Measurements from ENCODE around the gene DUSP1.
"Not testable (repeated sequence)": the region's sequence is repeated elsewhere in the genome, so short reads cannot be mapped to it uniquely, and the experiment has no call there.

Gene DUSP1

GRCh38 chr5:172770675-172771438 lies at the start of gene DUSP1:
Gene DUSP1, minus strand, starts transcription at chr5:172771195. Its CDS starts 243 bp downstream, at chr5:172770952.
- peak; percentile 99 for DNase-seq (ENCODE audit: low spot score)

- DNase-seq (ENCODE audit: low spot score): peak; percentile 95
These were observed 49.2 kb upstream of the DUSP1 start for GRCh38 chr5:172820046-172820767.

- no peak for DNase-seq (ENCODE audit: low spot score)
These were observed 48.6 kb upstream of the DUSP1 start for GRCh38 chr5:172819569-172819968.

GRCh38 chr5:172818081-172818480 lies 47.1 kb upstream of the DUSP1 start:
- DNase-seq (ENCODE audit: low spot score): no peak

GRCh38 chr5:172817664-172818063 lies 46.7 kb upstream of the DUSP1 start:
- no peak for DNase-seq (ENCODE audit: low spot score)

- peak; percentile 79 for DNase-seq (ENCODE audit: low spot score)
These were observed 46.0 kb upstream of the DUSP1 start for GRCh38 chr5:172816925-172817562.

- no peak for DNase-seq (ENCODE audit: low spot score)
These were observed 44.6 kb upstream of the DUSP1 start for GRCh38 chr5:172815631-172816030.

GRCh38 chr5:172810996-172811395 lies 40.0 kb upstream of the DUSP1 start:
- DNase-seq (ENCODE audit: low spot score): not testable (repeated sequence)

- no peak for DNase-seq (ENCODE audit: low spot score)
These were observed 38.8 kb upstream of the DUSP1 start for GRCh38 chr5:172809774-172810173.

- DNase-seq (ENCODE audit: low spot score): no peak
These were observed 36.8 kb upstream of the DUSP1 start for GRCh38 chr5:172807766-172808311.

- peak; percentile 93 for DNase-seq (ENCODE audit: low spot score)
These were observed 36.1 kb upstream of the DUSP1 start for GRCh38 chr5:172806897-172807672.

- no peak for DNase-seq (ENCODE audit: low spot score)
These were observed 34.8 kb upstream of the DUSP1 start for GRCh38 chr5:172805736-172806255.

- DNase-seq (ENCODE audit: low spot score): no peak
These were observed 34.2 kb upstream of the DUSP1 start for GRCh38 chr5:172805018-172805683.

- DNase-seq (ENCODE audit: low spot score): no peak
These were observed 31.7 kb upstream of the DUSP1 start for GRCh38 chr5:172802567-172803176.

GRCh38 chr5:172802112-172802511 lies 31.1 kb upstream of the DUSP1 start:
- DNase-seq (ENCODE audit: low spot score): no peak

- peak; percentile 97 for DNase-seq (ENCODE audit: low spot score)
These were observed 30.2 kb upstream of the DUSP1 start for GRCh38 chr5:172801179-172801671.

GRCh38 chr5:172800088-172800551 lies 29.1 kb upstream of the DUSP1 start:
- peak; percentile 71 for DNase-seq (ENCODE audit: low spot score)

GRCh38 chr5:172799416-172799815 lies 28.4 kb upstream of the DUSP1 start:
- DNase-seq (ENCODE audit: low spot score): no peak

GRCh38 chr5:172798422-172799215 lies 27.6 kb upstream of the DUSP1 start:
- DNase-seq (ENCODE audit: low spot score): peak; percentile 87

All from kidney tubule cell (primary cell).